Head of caudate nucleus (tissue), 42 donors: ENCODE measurements around the gene FSHR.

Experiments used
- DNase-seq, 42 donors: peaks; one replicate each; pipeline versions ENCODE4 v3.0.0 to v3.0.0-alpha.2; 2020 to 2021; ENCODE audit warnings: mixed read lengths in 7 of 42
- intact Hi-C: fragments of 100-400 bp; cut with DNase I; formaldehyde crosslinking; loops from one replicate; pipeline ENCODE4 v1.15.0; 2022

The FSHR gene

DNA sequence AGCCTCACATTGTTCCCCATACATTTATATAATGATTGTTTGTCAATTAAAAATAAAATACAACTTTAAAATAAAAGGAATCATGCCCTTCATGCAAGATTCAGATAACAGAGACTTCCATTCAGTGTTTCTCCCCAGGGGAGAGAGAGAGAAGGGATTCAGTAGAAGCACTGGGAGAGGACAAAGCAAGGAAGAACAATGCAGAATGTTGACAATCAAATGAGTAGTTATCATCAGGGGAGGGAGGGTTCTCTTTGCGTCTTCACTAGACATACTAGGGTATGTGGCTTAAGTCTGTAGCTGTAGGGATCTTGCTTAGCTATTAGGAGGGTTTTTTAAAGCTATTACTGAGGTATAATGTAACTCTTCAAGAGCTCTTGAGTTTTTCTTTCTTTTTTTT is 30.7 kb downstream of the FSHR start:
- intact Hi-C loops = no loop called here
- DNase-seq = no peak

DNA sequence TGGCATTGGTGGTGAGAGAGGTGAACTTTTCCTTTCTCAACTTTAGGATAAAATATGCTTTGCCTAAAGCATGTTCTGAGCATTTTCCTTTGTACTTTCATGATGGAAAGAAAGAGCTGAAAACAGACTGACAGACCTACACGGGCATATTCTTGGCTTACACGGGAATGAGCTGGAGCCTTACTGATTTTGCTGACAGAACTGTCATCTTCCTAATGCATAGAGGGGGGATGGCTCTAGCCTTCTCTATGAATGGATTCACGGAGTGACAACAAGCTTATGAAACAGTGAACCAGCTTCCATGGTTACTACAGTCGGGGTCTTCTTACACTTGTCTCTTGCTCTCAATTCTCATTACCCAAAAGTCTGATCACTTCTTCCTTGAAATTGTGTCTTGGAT is 32.2 kb downstream of the FSHR start:
- intact Hi-C loops = no loop called here

DNA sequence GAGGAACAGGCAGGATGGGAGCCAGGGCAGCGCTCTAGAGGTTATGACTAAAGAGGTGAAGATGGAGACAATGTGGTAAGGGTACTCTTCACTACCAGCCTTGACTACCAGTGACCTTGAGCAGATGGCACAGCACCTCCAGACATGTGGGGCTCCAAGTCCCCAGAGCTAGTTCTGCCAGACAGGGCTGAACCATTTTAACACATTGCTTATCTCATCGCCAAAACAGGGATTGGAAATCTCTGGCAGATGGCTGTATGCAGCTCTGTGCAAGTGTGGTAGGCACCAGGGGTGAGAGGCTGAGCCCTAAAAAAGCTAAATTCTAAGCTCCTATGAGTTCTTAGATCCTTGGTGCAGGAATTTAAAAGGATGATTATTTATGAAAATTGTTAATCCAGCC is 41.3 kb downstream of the FSHR start:
- intact Hi-C loops = no loop called here
- no peak for DNase-seq

More for the DNA sequence above, 32.2 kb downstream of the FSHR start:
- DNase-seq = no peak

DNA sequence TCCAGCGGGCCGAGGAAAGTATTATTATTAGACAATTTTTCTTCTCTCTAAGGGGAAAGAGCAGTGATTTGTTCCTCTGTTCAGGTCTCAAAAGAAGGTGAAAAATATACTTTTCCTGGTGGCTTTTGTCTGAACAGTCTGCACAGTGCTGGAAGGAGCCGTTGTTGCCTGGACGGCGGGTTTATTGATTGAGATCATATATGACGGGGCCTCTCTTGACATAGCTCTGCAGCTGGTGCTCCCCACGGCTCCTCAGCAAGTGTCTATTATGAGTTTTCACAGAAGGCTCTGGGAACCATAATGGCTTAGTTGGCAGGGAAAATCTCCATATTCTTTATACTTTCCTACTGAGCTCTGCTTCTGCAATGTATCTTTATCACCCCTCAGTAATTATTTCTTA is 42.9 kb downstream of the FSHR start:
- no peak for DNase-seq
- intact Hi-C loops = no loop called here

DNA sequence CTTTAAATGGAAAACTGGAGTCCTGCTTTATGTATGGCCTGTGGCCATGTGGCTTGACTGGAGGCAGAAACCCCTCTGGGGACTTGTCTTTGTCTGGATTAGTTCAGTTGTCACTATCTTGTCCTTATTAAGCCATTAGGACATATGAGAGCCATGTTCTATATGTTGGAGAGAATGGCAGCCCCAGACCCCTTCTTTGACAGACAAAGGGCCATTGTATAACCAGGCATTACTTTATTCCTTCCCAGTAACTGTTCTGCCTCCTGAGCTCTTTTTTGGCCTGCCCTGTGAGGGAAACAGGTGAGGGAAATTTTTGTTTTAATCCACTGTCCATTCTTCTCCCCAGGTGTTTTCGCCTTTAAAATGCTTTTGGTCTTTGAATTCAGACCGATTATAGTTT is 43.3 kb downstream of the FSHR start:
- intact Hi-C loops = no loop called here
- no peak for DNase-seq

DNA sequence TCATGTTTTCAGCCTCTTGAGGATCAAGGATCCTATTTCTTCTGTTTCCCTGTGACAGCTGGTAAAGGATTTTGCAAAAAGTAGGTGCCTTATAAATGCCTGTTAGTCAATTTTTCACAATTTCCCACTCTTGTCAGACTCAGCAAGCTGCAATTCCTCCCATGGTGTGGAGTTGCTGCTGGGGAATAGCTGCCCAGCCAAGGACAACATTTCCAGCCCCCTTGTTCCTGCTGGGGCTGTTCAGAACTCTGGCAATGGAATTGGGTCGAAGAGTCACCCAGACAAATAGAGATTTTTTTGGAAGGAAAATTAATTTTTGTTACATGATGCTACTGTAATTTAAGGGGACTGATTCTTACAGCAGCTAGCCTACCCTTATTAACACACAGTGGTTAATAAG is 43.7 kb downstream of the FSHR start:
- intact Hi-C loops = no loop called here
- no peak for DNase-seq

DNA sequence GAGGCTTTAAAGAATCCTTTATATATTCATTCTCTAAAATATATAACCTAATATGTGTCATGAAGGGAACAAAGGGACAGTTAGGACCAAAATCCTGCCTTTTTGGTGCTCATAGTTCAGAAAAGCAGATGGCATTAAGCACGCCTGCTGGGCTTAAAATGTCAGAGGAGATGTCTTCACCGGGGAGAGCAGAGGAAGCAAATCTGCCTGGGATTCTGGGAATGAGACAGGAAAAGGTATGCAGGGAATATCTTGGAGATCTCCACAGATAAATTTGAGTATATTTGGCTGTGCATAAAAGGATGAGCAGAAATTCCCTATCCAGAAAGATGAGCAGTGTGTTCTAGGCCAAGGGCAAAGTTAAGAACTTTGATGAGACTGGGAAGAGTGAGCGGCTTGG is 45.5 kb downstream of the FSHR start:
- intact Hi-C loops = no loop called here
- DNase-seq = no peak

DNA sequence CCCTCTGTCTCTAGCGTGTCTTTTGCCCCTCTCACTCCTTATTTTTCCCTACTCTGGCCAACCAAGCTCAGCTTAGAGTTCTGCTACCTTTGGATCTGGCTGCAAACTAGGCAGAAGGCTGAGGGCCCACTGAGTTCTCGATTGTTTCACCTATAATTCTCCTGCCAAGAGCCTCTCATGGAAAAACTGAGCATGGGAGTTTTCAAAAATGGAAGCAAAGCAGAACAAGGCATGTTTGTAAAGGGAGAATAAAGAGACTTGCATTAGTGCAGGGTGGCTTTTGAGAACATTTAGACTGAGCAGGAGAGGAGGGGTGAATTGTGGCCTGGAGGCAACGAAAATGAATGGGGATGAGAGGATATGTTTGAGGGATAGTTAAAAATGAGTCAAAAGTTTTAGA is 45.9 kb downstream of the FSHR start:
- intact Hi-C loops = no loop called here
- no peak for DNase-seq

DNA sequence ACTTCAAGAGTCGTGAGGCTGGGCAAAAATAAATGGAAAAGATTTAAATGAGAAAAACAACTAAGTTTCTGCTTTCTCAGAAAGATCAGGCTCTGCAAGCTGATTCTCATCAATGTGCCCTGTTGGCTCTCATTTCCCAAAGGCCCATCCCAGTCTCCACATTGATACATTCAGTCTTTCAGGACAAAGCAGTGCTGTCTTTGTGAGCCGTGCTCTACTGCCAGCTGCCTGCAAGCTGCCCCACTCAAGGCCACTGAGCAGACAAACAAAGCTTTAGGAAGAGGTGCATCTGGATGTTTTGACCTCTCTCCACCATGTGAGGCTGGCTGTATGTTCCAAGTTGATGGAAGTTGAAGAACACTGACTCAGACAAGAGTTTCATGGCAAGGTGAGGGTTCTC is 48.8 kb downstream of the FSHR start:
- DNase-seq = peak in 2 of 42 donors; percentile 4 to 23

DNA sequence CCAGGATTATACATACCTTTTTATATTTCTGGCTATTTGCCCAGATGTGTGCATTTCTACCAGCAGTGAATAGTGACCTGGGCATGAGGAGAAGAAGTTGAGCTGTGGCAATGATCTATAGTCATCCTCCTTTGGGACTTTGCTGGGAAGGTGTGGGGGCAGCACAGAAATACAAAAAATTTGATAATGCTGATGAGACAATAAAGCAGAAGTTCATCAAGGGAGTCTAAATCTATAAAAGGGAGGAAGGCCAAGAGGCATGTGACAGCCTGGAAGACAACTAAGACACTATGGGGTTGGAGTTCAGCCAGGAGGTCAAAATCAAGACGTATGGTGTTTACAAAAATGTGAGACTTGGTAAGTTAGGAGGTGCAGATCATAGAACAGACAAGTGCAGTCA is 52.2 kb downstream of the FSHR start:
- intact Hi-C loops = no loop called here
- DNase-seq = no peak

More for the DNA sequence above, 48.8 kb downstream of the FSHR start:
- intact Hi-C loops = no loop called here

DNA sequence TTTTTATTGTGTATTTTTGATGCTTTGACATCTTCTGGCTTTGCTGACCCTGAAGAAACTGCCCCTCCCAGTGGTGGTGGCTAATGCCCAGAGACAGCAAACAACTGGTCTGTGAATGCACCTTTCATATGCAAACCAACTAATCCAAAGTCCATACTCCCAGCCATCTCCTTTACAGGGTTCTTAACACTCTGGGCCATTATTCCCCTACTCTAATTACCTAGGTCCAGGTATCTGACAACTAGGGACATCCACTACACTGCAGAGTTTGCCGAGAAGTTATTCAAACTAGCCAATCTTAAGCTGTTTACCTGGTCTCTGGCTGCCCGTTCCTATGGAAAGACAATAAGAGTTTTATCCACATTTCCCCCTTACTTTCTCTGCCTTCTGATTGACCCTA is 73.6 kb downstream of the FSHR start:
- DNase-seq = no peak
- intact Hi-C loops = no loop called here

DNA sequence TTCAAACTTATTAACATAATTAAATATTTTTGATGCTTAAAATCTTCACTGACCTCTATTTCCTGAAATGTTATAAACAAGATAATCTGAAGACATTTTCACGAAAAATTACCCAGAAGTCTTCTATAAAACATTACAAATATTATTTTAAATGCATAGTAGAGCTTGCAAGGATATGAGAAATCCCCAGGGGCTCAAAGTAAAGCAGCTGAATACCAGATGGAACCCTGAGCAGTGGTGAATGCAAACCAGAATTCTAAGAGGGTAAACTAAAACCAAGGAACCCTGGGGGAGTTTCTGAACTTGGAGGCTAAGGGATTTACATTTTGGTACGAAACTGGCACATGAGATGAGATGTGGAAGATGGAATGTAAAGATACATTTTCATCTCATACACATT is 83.6 kb downstream of the FSHR start:
- intact Hi-C loops = no loop called here
- no peak for DNase-seq

DNA sequence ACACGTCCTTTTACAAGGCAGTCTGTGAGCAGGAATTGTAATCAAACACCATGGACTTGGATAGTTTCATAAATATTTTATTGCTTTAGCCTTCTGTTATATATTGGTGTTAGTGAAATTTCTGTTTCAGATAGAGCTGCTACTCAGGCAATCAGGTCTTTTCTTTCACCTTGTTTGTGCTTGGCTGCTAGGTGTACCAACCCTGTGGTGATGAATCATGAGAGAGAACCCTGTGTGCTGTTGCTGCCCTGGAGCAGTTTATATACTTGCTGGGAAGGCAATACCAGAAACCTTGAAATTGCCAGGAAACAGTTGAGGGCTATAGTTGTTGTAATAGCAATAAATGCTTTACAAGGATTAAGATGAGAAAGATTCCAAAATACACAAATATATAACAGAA is 84.5 kb downstream of the FSHR start:
- DNase-seq = no peak
- intact Hi-C loops = no loop called here

DNA sequence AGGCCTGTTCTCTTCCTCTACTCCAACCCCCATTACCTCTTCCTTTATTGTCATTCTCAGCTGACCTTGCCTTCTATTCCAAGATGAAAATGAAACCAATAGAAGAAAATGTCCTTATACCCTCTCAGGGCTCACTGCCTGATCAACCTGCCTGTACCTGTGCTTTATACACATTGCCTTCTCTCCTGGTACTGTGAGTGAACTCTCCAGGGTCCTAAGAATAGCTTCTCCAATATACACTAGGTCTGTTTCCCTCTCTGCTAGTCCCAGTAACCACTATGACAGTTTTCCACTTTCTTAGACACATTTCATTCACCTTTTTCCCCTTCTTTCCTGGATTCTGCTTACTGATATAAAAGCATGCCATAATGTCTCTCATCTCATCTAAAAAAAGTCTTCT is 85.7 kb downstream of the FSHR start:
- no peak for DNase-seq
- intact Hi-C loops = no loop called here

DNA sequence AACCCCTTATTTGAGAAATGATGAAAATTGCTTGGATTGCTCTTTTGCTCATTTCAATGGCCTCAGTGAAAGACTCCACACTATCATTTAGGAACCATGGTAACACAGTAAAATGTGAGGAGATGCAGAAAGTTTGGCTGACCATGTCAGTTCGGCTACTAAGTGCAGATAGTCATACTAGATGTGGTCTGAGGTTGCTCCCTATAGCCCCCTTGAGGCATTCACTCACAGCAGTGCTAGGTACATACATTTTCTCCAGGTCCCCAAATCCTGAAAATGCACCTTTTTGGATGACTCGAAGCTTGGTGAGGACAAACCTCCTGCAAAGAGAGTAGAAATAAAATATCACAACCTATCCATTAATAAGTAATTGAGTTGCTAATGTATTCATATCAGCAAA is 86.3 kb downstream of the FSHR start:
- intact Hi-C loops = no loop called here
- DNase-seq = no peak

DNA sequence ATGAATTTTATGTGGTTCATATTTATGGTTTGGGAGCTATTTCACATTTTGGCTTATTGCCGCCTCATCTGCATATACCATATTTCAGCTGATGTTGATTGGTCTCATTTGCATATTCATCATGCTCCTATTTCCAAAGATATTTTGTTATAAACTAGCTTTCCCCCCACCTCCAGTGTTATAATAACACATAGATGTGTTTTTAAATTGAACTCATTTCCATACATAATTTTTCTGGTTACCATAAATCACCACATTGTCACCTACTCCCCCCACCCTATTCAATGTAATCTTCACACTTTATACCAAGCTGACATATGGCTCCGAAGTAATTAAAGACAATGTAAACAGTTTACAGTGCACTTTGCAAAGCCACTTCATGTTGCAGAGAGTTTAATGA is 101.2 kb downstream of the FSHR start:
- no peak for DNase-seq
- intact Hi-C loops = no loop called here

DNA sequence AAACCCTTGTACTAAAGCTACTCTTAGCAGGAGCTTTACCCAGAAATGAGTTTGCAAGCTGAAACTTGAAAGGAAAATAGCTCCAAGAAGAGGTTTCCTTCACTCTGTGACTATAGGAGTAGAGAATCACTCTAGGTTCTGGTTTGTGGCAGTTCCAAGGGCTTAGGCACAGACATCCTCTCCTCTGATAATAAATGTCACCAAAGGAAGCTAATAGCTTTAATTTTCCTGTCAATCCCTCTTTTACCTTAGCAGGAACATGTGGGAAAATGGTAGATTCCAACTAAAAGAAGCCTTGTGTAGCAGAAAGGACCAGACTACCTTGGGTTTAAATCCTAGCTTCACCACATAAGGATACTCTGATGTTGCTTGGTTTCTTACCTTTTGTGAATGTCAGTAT is 104.0 kb downstream of the FSHR start:
- intact Hi-C loops = no loop called here
- DNase-seq = no peak

DNA sequence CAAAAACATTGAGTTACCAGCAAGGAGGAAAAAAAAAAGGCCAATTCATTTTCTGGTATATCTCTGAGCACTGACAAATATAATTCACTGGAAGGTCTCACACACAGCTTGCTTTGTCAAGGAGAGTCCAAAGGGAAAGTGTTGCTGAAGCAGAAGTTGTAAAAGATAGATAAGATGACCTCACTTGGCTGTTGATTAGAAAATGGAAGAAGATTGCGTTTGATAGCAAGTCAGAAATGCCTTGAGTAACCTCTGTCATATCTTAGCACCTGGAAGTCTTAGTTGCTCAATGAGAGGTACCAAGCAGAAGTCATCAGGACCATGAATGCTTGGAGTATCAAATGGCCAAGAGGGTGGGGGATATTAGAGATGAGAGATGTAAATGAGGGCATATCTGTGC is 105.2 kb downstream of the FSHR start:
- intact Hi-C loops = no loop called here
- DNase-seq = no peak

DNA sequence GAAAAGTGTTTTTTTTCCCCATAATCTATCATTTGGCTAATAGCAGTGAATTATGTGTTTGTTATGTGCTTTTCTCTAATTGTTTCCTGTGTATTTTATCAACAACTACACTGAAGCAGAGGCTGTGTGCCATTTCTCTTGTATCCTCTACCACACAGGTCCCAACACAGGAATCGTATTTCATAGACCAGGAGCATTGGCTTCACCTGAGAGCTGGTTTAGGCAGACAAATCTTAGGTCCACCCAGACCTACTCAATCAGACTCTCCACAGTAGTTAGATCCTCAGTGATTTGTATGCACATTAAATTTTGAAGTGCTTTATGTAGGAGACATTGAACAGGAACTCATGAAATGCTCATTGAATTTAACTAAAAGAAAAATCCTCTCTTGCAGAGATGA is 109.2 kb downstream of the FSHR start:
- intact Hi-C loops = no loop called here
- no peak for DNase-seq

DNA sequence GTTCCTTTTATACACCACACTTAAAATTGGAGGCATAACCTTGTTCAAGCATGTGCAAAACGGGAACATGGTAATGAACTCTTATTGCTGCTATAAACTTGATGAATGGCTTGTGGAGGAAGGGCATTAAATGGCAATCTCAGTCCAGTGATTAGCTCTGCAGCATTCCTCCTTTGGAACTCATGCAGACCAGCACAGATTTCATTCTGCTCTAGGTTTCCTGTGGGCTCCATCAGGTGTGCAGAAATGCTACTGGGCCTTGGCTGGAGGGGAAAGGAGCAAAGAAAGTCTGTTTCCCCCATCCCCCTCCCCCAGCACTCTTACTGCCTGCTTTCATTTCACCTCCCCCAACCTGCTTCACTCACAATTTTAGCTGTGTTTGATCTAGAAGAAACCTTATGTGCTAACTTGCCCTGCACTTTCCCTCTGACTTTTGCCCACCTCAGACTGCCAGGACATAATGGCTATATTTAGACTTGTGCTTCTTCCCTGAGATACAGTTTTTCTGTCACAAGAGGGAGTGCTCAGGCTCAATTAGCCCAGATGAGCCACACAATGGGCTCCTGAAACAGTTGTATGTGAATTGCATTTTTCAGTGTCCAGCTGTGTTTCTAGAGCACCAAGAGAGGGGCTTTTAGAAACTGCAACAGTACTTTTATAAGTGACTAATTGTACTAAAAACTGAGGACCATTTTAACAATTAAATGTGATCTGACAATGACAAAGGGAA is 109.8 kb downstream of the FSHR start:
- peak in 1 of 42 donors; percentile 4 for DNase-seq
- intact Hi-C loops = no loop called here

DNA sequence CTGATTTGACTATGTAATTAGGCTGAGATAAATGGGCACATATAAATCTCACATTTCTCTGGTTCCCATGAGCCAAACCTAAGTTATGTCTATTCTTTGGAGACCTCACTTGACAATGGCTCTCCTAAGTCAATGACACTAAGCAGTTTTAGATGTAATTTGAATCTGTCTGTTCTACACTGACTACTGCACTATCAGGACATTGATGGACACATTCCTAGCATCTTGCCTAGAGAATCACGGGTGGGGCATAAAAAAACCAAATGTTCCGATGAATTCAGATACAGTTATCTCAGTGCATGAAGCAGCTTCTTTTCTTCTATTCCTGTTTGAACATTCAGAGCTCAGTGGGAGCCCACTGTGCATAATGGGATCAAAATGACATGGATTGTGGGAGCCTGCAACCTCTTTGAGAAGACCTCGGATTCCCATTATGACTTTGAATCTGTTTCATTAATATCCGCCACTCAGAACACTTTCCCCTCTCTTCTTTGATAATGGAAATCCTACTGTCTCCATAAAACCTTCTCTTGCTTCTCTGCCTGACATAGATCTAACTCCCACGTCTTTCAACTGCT is 110.8 kb downstream of the FSHR start:
- intact Hi-C loops = no loop called here
- no peak for DNase-seq

DNA sequence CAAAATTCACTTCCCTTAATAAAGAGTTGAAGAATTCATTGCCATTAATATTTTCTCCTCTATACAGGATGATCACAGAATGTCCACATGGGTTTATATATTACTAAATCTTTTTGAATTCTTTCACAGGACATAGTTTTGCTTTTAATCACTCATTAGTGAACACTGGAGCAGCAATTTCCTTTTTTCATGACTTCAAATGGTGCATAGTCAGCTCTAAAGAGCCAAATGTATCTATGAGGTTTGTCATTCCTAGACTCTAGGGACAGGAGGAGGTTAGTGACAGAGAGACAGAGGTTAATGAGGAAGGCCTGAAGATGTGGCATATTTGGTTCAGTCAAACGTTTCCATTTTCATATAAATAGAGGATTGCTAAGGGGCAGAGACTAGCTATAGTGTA is 111.8 kb downstream of the FSHR start:
- DNase-seq = no peak
- intact Hi-C loops = no loop called here
